HPDE6-E6E7 (cell line): Measurements from ENCODE around the gene MMP2.
A peak's percentile ranks its signal among the peaks of the same experiment; 100 is the strongest.

Source experiments
- DNase-seq: peaks from one replicate; pipeline ENCODE4 v3.0.0; 2011; ENCODE audit warnings: missing footprints; ENCODE audit errors: extremely low spot score

The MMP2 gene

GRCh38 chr16:55513616-55514015 lies 34.6 kb downstream of the MMP2 start:
- DNase-seq = no peak

GRCh38 chr16:55515111-55515510 lies 36.1 kb downstream of the MMP2 start:
- no peak for DNase-seq

GRCh38 chr16:55521792-55522191 lies 42.8 kb downstream of the MMP2 start:
- no peak for DNase-seq

GRCh38 chr16:55526441-55526840 lies 47.4 kb downstream of the MMP2 start:
- DNase-seq = no peak

- no peak for DNase-seq
Measured at GRCh38 chr16:55527885-55528284, 48.9 kb downstream of the MMP2 start.

GRCh38 chr16:55529018-55529417 lies 50.0 kb downstream of the MMP2 start:
- no peak for DNase-seq

GRCh38 chr16:55530316-55530856 lies 51.4 kb downstream of the MMP2 start:
- DNase-seq = no peak

GRCh38 chr16:55532227-55532626 lies 53.2 kb downstream of the MMP2 start:
- DNase-seq = no peak

GRCh38 chr16:55534756-55535155 lies 55.8 kb downstream of the MMP2 start:
- no peak for DNase-seq

GRCh38 chr16:55539049-55539448 lies 60.1 kb downstream of the MMP2 start:
- no peak for DNase-seq

- DNase-seq = no peak
Measured at GRCh38 chr16:55539488-55539887, 60.5 kb downstream of the MMP2 start.

- DNase-seq = no peak
Measured at GRCh38 chr16:55540221-55540620, 61.2 kb downstream of the MMP2 start.

- DNase-seq = peak; percentile 33
Measured at GRCh38 chr16:55542459-55543082, 63.6 kb downstream of the MMP2 start.

GRCh38 chr16:55543472-55543871 lies 64.5 kb downstream of the MMP2 start:
- DNase-seq = no peak

- peak; percentile 45 for DNase-seq
Measured at GRCh38 chr16:55552621-55553020, 73.6 kb downstream of the MMP2 start.

GRCh38 chr16:55555436-55555835 lies 76.4 kb downstream of the MMP2 start:
- DNase-seq = no peak
